ENCODE results near the gene BRINP3. TPM values are rescaled to one million over a fixed set of nuclear protein-coding genes. Genes with fewer than 3 reads are reported as not detected.

The BRINP3 gene
- total and polyA plus RNA-seq, 8 donors: 0.06 to 25.5 (median 7.4) TPM; not detected in 4

- Histone ChIP-seq H3K9me3 (peaks cover 0 to 6% (median 2%) of the 10 kb centered on the region in 4 donors), H3K36me3 (no peaks in the 10 kb centered on the region), H3K4me3 (no peak overlapping the region), H3K27ac (no peak overlapping the region), H3K27me3 (no peaks in the 10 kb centered on the region), H3K4me1 (no peaks in the 10 kb centered on the region)
- WGBS, 5 donors: 69 to 89% (median 86%) methylated on average over 2 of the region's 2 CpGs
- TF ChIP-seq POLR2AphosphoS5 (IDR thresholded peaks at IDR 0.05) (no peak), POLR2A (IDR thresholded peaks at IDR 0.05) (no peak), EP300 (IDR thresholded peaks at IDR 0.05) (no peak), CTCF (IDR thresholded peaks at IDR 0.05) (no peak)
- intact Hi-C loops (cut with DNase I; ENCODE audit: low total_unique reads): no loop called here
- DNase-seq: no peak
Observed at GRCh38 chr1:190068304-190068703, 409.4 kb downstream of the BRINP3 start.

GRCh38 chr1:190067592-190067991 is 410.1 kb downstream of the BRINP3 start:
- WGBS, 5 donors: 56 to 64% (median 61%) methylated on average over 3 of the region's 3 CpGs
- TF ChIP-seq EP300 (IDR thresholded peaks at IDR 0.05) (no peak), CTCF (IDR thresholded peaks at IDR 0.05) (no peak), POLR2AphosphoS5 (IDR thresholded peaks at IDR 0.05) (no peak), POLR2A (IDR thresholded peaks at IDR 0.05) (no peak)
- H3K27ac ChIP-seq: no peak overlapping the region
- peaks cover 0 to 6% (median 2%) of the 10 kb centered on the region in 4 donors for H3K9me3 ChIP-seq
- no peaks in the 10 kb centered on the region for H3K27me3 ChIP-seq
- intact Hi-C loops (cut with DNase I; ENCODE audit: low total_unique reads): no loop called here
- H3K4me3 ChIP-seq: no peak overlapping the region
- DNase-seq: no peak
- H3K36me3 ChIP-seq: no peaks in the 10 kb centered on the region
- H3K4me1 ChIP-seq: no peaks in the 10 kb centered on the region

- TF ChIP-seq CTCF (IDR thresholded peaks at IDR 0.05): no peak
- TF ChIP-seq EP300 (IDR thresholded peaks at IDR 0.05): no peak
- no peak for TF ChIP-seq POLR2A (IDR thresholded peaks at IDR 0.05)
- TF ChIP-seq POLR2AphosphoS5 (IDR thresholded peaks at IDR 0.05): no peak
- intact Hi-C loops (cut with DNase I; ENCODE audit: low total_unique reads): no loop called here
- H3K9me3 ChIP-seq: peaks cover 0 to 4% (median 0%) of the 10 kb centered on the region in 4 donors
- no peaks in the 10 kb centered on the region for H3K4me1 ChIP-seq
- 84 to 90% (median 86%) methylated on average over 2 of the region's 2 CpGs for WGBS, 5 donors
- H3K27ac ChIP-seq: no peak overlapping the region
- no peak for DNase-seq
- no peaks in the 10 kb centered on the region for H3K27me3 ChIP-seq
- no peak overlapping the region for H3K4me3 ChIP-seq
- no peaks in the 10 kb centered on the region for H3K36me3 ChIP-seq
Observed at GRCh38 chr1:190066011-190066410, 411.7 kb downstream of the BRINP3 start.

- no peak for TF ChIP-seq CTCF (IDR thresholded peaks at IDR 0.05)
- no peak for TF ChIP-seq POLR2AphosphoS5 (IDR thresholded peaks at IDR 0.05)
- no peak for TF ChIP-seq EP300 (IDR thresholded peaks at IDR 0.05)
- no peak for TF ChIP-seq POLR2A (IDR thresholded peaks at IDR 0.05)
- Histone ChIP-seq H3K4me1 (no peaks in the 10 kb centered on the region), H3K27ac (no peak overlapping the region), H3K9me3 (no peaks in the 10 kb centered on the region), H3K4me3 (no peak overlapping the region), H3K27me3 (no peaks in the 10 kb centered on the region), H3K36me3 (no peaks in the 10 kb centered on the region)
- no peak for DNase-seq
- 24 to 40% (median 39%) methylated on average over 1 of the region's 1 CpG for WGBS, 5 donors
- intact Hi-C loops (cut with DNase I; ENCODE audit: low total_unique reads): no loop called here
Observed at GRCh38 chr1:190049314-190049713, 428.4 kb downstream of the BRINP3 start.

All from stomach (tissue), 9 donors.